GM12878 (cell line): ENCODE data around the gene MYO1E. TPM values are rescaled to one million over a fixed set of nuclear protein-coding genes. Genes with fewer than 3 reads are reported as not detected.

Experiments used
- ATAC-seq: fragments of 200-7000 bp; cut with Tn5 transposase; 3 replicates; pipeline ENCODE4 v1.9.1; 2020; ENCODE audit warnings: mild to moderate bottlenecking, moderate library complexity
- BruUV-seq: library from RNA; stranded (reverse); fragments of 400-500 nt; replicated peaks from 2 replicates; lab custom pipeline; 2021; lab: Mats Ljungman, UMichigan
- CTCF ChIA-PET: fragments of 300-600 bp; sonication (Branson Sonifier 250); formaldehyde crosslinking; extraction: SDS; loops from one replicate; lab custom pipeline; 2021; ENCODE audit warnings: inconsistent platforms; lab: Yijun Ruan, JAX
- POLR2A ChIA-PET: fragments of 350-600 bp; formaldehyde crosslinking; extraction: SDS; loops from one replicate; lab custom pipeline; 2021; ENCODE audit warnings: inconsistent platforms; lab: Charles Lee
- RAD21 ChIA-PET: fragments of 300-600 bp; sonication (Branson Sonifier 250); formaldehyde crosslinking; loops from one replicate; lab custom pipeline; 2023; ENCODE audit warnings: antibody characterized with exemption; ENCODE audit not compliant: unreplicated experiment; lab: Charles Lee
- SMC1A ChIA-PET: fragments of 300-600 bp; sonication (Branson Sonifier 250); formaldehyde crosslinking; loops from one replicate; lab custom pipeline; 2023; ENCODE audit not compliant: unreplicated experiment, uncharacterized antibody; lab: Charles Lee
- DNase-seq: peaks from one replicate; pipeline ENCODE4 v3.0.0-alpha.2; 2011; ENCODE audit warnings: low read depth, low spot score
- FAIRE-seq: peaks from 3 replicates; lab custom pipeline; 2011; peaks lifted over from hg19 to GRCh38; lab: Jason Lieb, UNC
- H2AFZ ChIP-seq: 2 replicates; pipeline ENCODE4 v1.6.0; 2011; ENCODE audit warnings: low read depth, low read length, control low read depth; ENCODE audit not compliant: control insufficient read depth
- H3K27ac ChIP-seq: 2 replicates; pipeline ENCODE4 v1.5.1; 2011; ENCODE audit warnings: control low read depth; ENCODE audit not compliant: control insufficient read depth, insufficient read depth
- H3K27me3 ChIP-seq, 2 experiments: replicated peaks in 1 of 2; 2 replicates each; pipeline versions ENCODE4 v1.6.0 to v1.6.1; 2011; ENCODE audit warnings: low read length in 1 of 2; ENCODE audit not compliant: control insufficient read depth in 2 of 2, insufficient read depth in 2 of 2
- H3K36me3 ChIP-seq, 2 experiments: 2 replicates each; pipeline ENCODE4 v1.5.1; 2011; ENCODE audit warnings: low read length in 1 of 2; ENCODE audit not compliant: control insufficient read depth in 2 of 2, insufficient read depth in 2 of 2
- H3K4me1 ChIP-seq: 2 replicates; pipeline ENCODE4 v1.6.1; 2011; ENCODE audit warnings: mild to moderate bottlenecking, low read length, moderate library complexity, mixed read lengths; ENCODE audit not compliant: control insufficient read depth, insufficient read depth
- H3K4me2 ChIP-seq: 2 replicates; pipeline ENCODE4 v1.6.0; 2011; ENCODE audit warnings: control low read depth; ENCODE audit not compliant: control insufficient read depth, insufficient read depth
- H3K4me3 ChIP-seq: fragments of 200-600 bp; sonication (generic); 2 replicates; pipeline ENCODE4 v1.5.1; 2016
- H3K79me2 ChIP-seq: 2 replicates; pipeline ENCODE4 v1.6.0; 2011; ENCODE audit warnings: low read length; ENCODE audit not compliant: control insufficient read depth, insufficient read depth
- H3K9ac ChIP-seq: 2 replicates; pipeline ENCODE4 v1.8.0; 2011; ENCODE audit warnings: low read length, control low read depth, mixed read lengths; ENCODE audit not compliant: control insufficient read depth, insufficient read depth
- H3K9me3 ChIP-seq: replicated peaks from 3 replicates; pipeline ENCODE4 v1.5.1; 2011; ENCODE audit warnings: mild to moderate bottlenecking, low read length; ENCODE audit not compliant: control insufficient read depth, insufficient read depth
- H4K20me1 ChIP-seq: 2 replicates; pipeline ENCODE4 v1.6.0; 2011; ENCODE audit not compliant: control insufficient read depth, insufficient read depth
- ATF3 ChIP-seq: IDR thresholded peaks from 2 replicates; pipeline ENCODE4 v1.6.1; 2011; ENCODE audit warnings: low read depth, mild to moderate bottlenecking, low read length, moderate library complexity, borderline replicate concordance; ENCODE audit errors: extremely low read depth
- CBFB ChIP-seq: IDR thresholded peaks from 2 replicates; pipeline ENCODE4 v1.6.1; 2016; ENCODE audit warnings: antibody characterized with exemption, low read depth
- CREM ChIP-seq: IDR thresholded peaks from 2 replicates; pipeline ENCODE4 v1.6.1; 2014; ENCODE audit warnings: antibody characterized with exemption, low read depth
- EP300 ChIP-seq, 2 experiments: fragments of 150-350 bp in 1 of 2; IDR thresholded peaks; 2 replicates each; pipeline ENCODE4 v1.6.1; 2011 to 2012; ENCODE audit warnings: low read depth in 2 of 2, low read length in 2 of 2, borderline replicate concordance in 1 of 2, improper control_type of control experiment in 1 of 2, inconsistent platforms in 1 of 2; ENCODE audit not compliant: control insufficient read depth in 1 of 2
- EZH2 ChIP-seq: IDR thresholded peaks from 2 replicates; pipeline ENCODE4 v1.6.1; 2012; ENCODE audit warnings: low read depth, mild to moderate bottlenecking, control low read depth, inconsistent platforms, low read length, borderline replicate concordance; ENCODE audit not compliant: control insufficient read depth
- JUND ChIP-seq: IDR thresholded peaks from 2 replicates; pipeline ENCODE4 v1.6.1; 2012; ENCODE audit warnings: low read depth, mild to moderate bottlenecking, low read length, improper control_type of control experiment, moderate library complexity
- KDM1A ChIP-seq: fragments of 200-600 bp; sonication (generic); IDR thresholded peaks from 2 replicates; pipeline ENCODE4 v1.6.1; 2016; ENCODE audit warnings: borderline replicate concordance
- NR2C2 ChIP-seq: IDR thresholded peaks from 2 replicates; pipeline ENCODE4 v1.6.1; 2011; ENCODE audit warnings: borderline replicate concordance, low read depth; ENCODE audit not compliant: control insufficient read depth, insufficient read length
- POLR2AphosphoS2 ChIP-seq: IDR thresholded peaks from 2 replicates; pipeline ENCODE4 v1.6.1; 2011; ENCODE audit warnings: low read depth, mild to moderate bottlenecking, low read length, improper control_type of control experiment, moderate library complexity
- POLR2AphosphoS5 ChIP-seq: IDR thresholded peaks from 2 replicates; pipeline ENCODE4 v1.6.1; 2011; ENCODE audit warnings: mild to moderate bottlenecking, low read length, inconsistent platforms
- RBBP5 ChIP-seq: fragments of 200-600 bp; sonication (generic); conservative IDR thresholded peaks from 2 replicates; pipeline ENCODE4 v1.6.1; 2016
- WGBS: methylation state at CpG from one replicate; pipeline ENCODE4 v1.1.6; 2016; ENCODE audit warnings: low lambda C conversion rate; ENCODE audit not compliant: insufficient replicate concordance, insufficient coverage; ENCODE audit errors: missing lambda C conversion rate; 5-methylcytosine and 5-hydroxymethylcytosine counted together
- in situ Hi-C: fragments of 300-500 bp; cut with MboI; formaldehyde crosslinking; loops from 9 replicates; pipeline ENCODE4 v1.14.3; 2018; ENCODE audit warnings: mixed read lengths
- intact Hi-C: fragments of 100-400 bp; cut with micrococcal nuclease; formaldehyde crosslinking; loops from one replicate; pipeline ENCODE4 v1.14.2; 2022; ENCODE audit not compliant: unreplicated experiment
- polyA plus RNA-seq, 11 experiments: library from polyadenylated mRNA; depleted of rRNA in 4 of 11; unstranded in 6 of 11; stranded (reverse) in 5 of 11; fragments of >200 nt; fragmentation: Nextera tagmentation in 4 of 11; fragmentation: Illumina TruSeq in 1 of 11; extraction: Ambion mirVana in 4 of 11; extraction: Trizol in 1 of 11; gene quantifications; 1 replicate in 1 of 11; 2 replicates in 10 of 11; pipeline versions ENCODE4 v1.2.1 to v1.2.3, GENCODE V29; 2011 to 2016; ENCODE audit warnings: inconsistent platforms in 2 of 11, missing spikeins in 2 of 11, low read depth in 1 of 11
- total RNA-seq, 4 experiments: library from RNA; depleted of rRNA in 3 of 4; stranded (reverse); fragments of >200 nt in 3 of 4; fragmentation: Illumina TruSeq in 1 of 4; extraction: Trizol in 1 of 4; gene quantifications; 2 replicates each; pipeline versions ENCODE4 v1.2.1 to v1.2.3, GENCODE V29; 2013 to 2021
- TF ChIP-seq, protein P1 (sequence below): fragments of 450-650 bp; IDR thresholded peaks from 2 replicates; pipeline ENCODE4 v1.6.1; 2017; ENCODE audit warnings: borderline replicate concordance

MYO1E gene
- total and polyA plus RNA-seq, 10 of the 15 experiments (the other 5 are each of a cell fraction or from before 2014, with no cell fraction given): 10.3 to 266 (median 64.9) TPM

DNA sequence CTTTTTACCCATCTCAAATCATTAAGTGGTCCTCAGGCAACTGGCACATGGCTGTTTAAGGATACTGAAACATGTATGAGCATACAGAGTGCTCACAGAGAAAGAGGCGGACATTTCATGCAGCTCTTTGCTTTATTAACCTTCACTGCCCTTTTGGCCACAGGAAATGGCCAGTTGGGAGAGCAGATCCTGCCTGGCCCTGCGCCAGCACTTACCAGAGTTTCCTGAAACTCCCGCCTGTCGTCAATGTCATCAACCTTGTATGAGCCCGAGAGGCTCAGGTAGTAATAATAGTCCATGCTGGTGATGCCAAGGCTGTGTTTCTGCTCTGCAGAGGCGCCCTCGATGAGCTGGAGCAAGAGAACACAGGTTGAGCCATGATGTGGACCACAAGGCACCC, 148.2 kb downstream of the MYO1E start:
- TF ChIP-seq RBBP5 (no peak), EP300 (IDR thresholded peaks at IDR 0.05; ENCODE audit: borderline replicate concordance in 1 of 2, control insufficient read depth in 1 of 2, low read depth in 2 of 2, low read length in 2 of 2) (no peak), POLR2AphosphoS5 (no peak), EZH2 (no peak), NR2C2 (no peak), POLR2AphosphoS2 (no peak), CBFB (no peak), KDM1A (no peak), JUND (no peak), ATF3 (no peak), CREM (no peak)
- TF ChIP-seq, protein P1, sequence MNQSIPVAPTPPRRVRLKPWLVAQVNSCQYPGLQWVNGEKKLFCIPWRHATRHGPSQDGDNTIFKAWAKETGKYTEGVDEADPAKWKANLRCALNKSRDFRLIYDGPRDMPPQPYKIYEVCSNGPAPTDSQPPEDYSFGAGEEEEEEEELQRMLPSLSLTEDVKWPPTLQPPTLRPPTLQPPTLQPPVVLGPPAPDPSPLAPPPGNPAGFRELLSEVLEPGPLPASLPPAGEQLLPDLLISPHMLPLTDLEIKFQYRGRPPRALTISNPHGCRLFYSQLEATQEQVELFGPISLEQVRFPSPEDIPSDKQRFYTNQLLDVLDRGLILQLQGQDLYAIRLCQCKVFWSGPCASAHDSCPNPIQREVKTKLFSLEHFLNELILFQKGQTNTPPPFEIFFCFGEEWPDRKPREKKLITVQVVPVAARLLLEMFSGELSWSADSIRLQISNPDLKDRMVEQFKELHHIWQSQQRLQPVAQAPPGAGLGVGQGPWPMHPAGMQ: no peak
- TF ChIP-seq, all 136 proteins: peak for 0
- H2AFZ ChIP-seq: no peak overlapping the region
- ATAC-seq: no peak
- DNase-seq: no peak
- H4K20me1 ChIP-seq: no peaks in the 10 kb centered on the region
- no peak for FAIRE-seq
- RAD21 ChIA-PET: no interaction called here
- CTCF ChIA-PET: interaction anchor here (0.7 to 1.2 kb wide), 4 partner anchors 11 to 63 kb away, joined by 3 to 4 read pairs (median 4); no protein-coding TSS in a partner anchor
- no TSS peak for BruUV-seq
- in situ Hi-C loops: no loop called here
- H3K9me3 ChIP-seq: no peaks in the 10 kb centered on the region
- SMC1A ChIA-PET: interaction anchor here (0.6 to 1.3 kb wide), 3 partner anchors 10 to 105 kb away, joined by 3 read pairs; no protein-coding TSS in a partner anchor
- WGBS: 90% methylated on average over 7 of the region's 7 CpGs
- H3K27me3 ChIP-seq: no peaks in the 10 kb centered on the region
- H3K4me3 ChIP-seq: no peak overlapping the region
- no peaks in the 10 kb centered on the region for H3K4me1 ChIP-seq
- POLR2A ChIA-PET: no interaction called here
- H3K9ac ChIP-seq: no peak overlapping the region
- H3K27ac ChIP-seq: no peak overlapping the region
- H3K79me2 ChIP-seq: no peaks in the 10 kb centered on the region
- H3K4me2 ChIP-seq: no peak overlapping the region
- intact Hi-C loops: no loop called here
- peaks cover 20 to 45% of the 10 kb centered on the region in 2 experiments for H3K36me3 ChIP-seq
